ENCODE measurements around the gene OXA1L. TPM values are rescaled to one million over a fixed set of nuclear protein-coding genes. Genes with fewer than 3 reads are reported as not detected.
A peak's percentile ranks its signal among the peaks of the same experiment; 100 is the strongest.

Gene OXA1L
- total RNA-seq, 2 donors from 2014 or later, result 114 TPM

- H3K36me3 Mint-ChIP-seq (ENCODE audit: low read depth), result no peaks in the 10 kb centered on the region
- no peak overlapping the region for H3K27ac ChIP-seq (ENCODE audit: low read depth, low read length)
These were observed 15.0 kb downstream of the OXA1L start for GRCh38 chr14:22781301-22781991.

GRCh38 chr14:22786685-22787084 lies 20.2 kb downstream of the OXA1L start:
- H3K36me3 ChIP-seq (ENCODE audit: control insufficient read depth, insufficient read depth, low read length), result no peaks in the 10 kb centered on the region
- WGBS, 2 experiments (ENCODE audit: insufficient coverage in 1 of 2, insufficient read length in 1 of 2), result 96 to 100% methylated on average over 1 to 4 of the region's 4 CpGs
- H3K4me1 Mint-ChIP-seq, result no peaks in the 10 kb centered on the region
- H3K4me3 Mint-ChIP-seq, result no peak overlapping the region
- no peaks in the 10 kb centered on the region for H3K4me1 ChIP-seq (ENCODE audit: control insufficient read depth, insufficient read depth, low read length)
- no peak overlapping the region for H3K4me3 ChIP-seq (ENCODE audit: low read length)
- no peaks in the 10 kb centered on the region for H3K27me3 Mint-ChIP-seq (ENCODE audit: insufficient read depth)
- H3K27ac Mint-ChIP-seq, result no peak overlapping the region
- no peak for TF ChIP-seq CTCF (conservative IDR thresholded peaks at IDR 0.05)
- H3K36me3 Mint-ChIP-seq (ENCODE audit: low read depth), result no peaks in the 10 kb centered on the region
- H3K9ac ChIP-seq (ENCODE audit: extremely low read depth, low read length, poor library complexity, severe bottlenecking), result no peak overlapping the region
- no peak for DNase-seq
- H3K9me3 Mint-ChIP-seq, result no peaks in the 10 kb centered on the region
- no peaks in the 10 kb centered on the region for H3K9me3 ChIP-seq (ENCODE audit: control insufficient read depth, low read length)
- no peaks in the 10 kb centered on the region for H3K27me3 ChIP-seq (ENCODE audit: control insufficient read depth, insufficient read depth, low read length, poor library complexity, severe bottlenecking)
- no peak overlapping the region for H3K27ac ChIP-seq (ENCODE audit: low read depth, low read length)

More at GRCh38 chr14:22781301-22781991, 15.0 kb downstream of the OXA1L start:
- Histone ChIP-seq H3K36me3 (ENCODE audit: control insufficient read depth, insufficient read depth, low read length) (no peaks in the 10 kb centered on the region), H3K4me3 (ENCODE audit: low read length) (no peak overlapping the region), H3K9me3 (ENCODE audit: control insufficient read depth, low read length) (no peaks in the 10 kb centered on the region), H3K27me3 (ENCODE audit: control insufficient read depth, insufficient read depth, low read length, poor library complexity, severe bottlenecking) (no peaks in the 10 kb centered on the region), H3K9ac (ENCODE audit: extremely low read depth, low read length, poor library complexity, severe bottlenecking) (no peak overlapping the region), H3K4me1 (ENCODE audit: control insufficient read depth, insufficient read depth, low read length) (peaks cover 8% of the 10 kb centered on the region)
- peak overlapping the region; percentile 22 for H3K27ac Mint-ChIP-seq
- peaks cover 11% of the 10 kb centered on the region for H3K4me1 Mint-ChIP-seq
- no peaks in the 10 kb centered on the region for H3K27me3 Mint-ChIP-seq (ENCODE audit: insufficient read depth)
- H3K9me3 Mint-ChIP-seq, result no peaks in the 10 kb centered on the region
- no peak overlapping the region for H3K4me3 Mint-ChIP-seq
- 0% methylated on average over 1 of the region's 1 CpG for WGBS, 2 experiments (ENCODE audit: insufficient coverage in 1 of 2, insufficient read length in 1 of 2)
- no peak for DNase-seq
- TF ChIP-seq CTCF (conservative IDR thresholded peaks at IDR 0.05), result no peak

DNA sequence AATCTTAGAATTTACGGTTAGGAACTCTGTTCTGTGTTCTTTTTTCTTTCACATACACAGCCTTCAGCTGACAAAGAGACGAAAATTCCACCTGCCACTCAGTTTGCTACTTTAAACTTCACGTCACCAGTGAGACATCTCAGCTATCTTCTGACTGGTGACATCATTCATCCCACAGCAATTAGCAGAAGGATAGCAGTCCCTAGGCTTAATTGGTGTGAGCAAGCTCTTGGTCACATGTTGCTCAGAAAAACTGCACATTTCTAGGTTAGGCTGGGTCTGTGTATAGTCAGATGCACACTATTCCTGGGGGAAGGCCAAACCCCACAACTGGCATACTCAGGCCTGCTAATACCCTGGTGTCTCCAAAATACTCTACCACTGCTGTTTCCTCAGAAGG lies 24.8 kb downstream of the OXA1L start:
- 90 to 94% methylated on average over 3 of the region's 3 CpGs for WGBS, 2 experiments (ENCODE audit: insufficient coverage in 1 of 2, insufficient read length in 1 of 2)
- H3K27ac Mint-ChIP-seq, result no peak overlapping the region

More for the DNA sequence above, 24.8 kb downstream of the OXA1L start:
- Histone ChIP-seq H3K4me3 (ENCODE audit: low read length) (no peak overlapping the region), H3K9me3 (ENCODE audit: control insufficient read depth, low read length) (no peaks in the 10 kb centered on the region), H3K36me3 (ENCODE audit: control insufficient read depth, insufficient read depth, low read length) (no peaks in the 10 kb centered on the region), H3K27ac (ENCODE audit: low read depth, low read length) (no peak overlapping the region), H3K4me1 (ENCODE audit: control insufficient read depth, insufficient read depth, low read length) (no peaks in the 10 kb centered on the region), H3K27me3 (ENCODE audit: control insufficient read depth, insufficient read depth, low read length, poor library complexity, severe bottlenecking) (no peaks in the 10 kb centered on the region), H3K9ac (ENCODE audit: extremely low read depth, low read length, poor library complexity, severe bottlenecking) (no peak overlapping the region)
- peaks cover 2% of the 10 kb centered on the region for H3K27me3 Mint-ChIP-seq (ENCODE audit: insufficient read depth)
- H3K4me1 Mint-ChIP-seq, result peaks cover 3% of the 10 kb centered on the region
- DNase-seq, result no peak
- no peak for TF ChIP-seq CTCF (conservative IDR thresholded peaks at IDR 0.05)
- H3K4me3 Mint-ChIP-seq, result no peak overlapping the region
- no peaks in the 10 kb centered on the region for H3K9me3 Mint-ChIP-seq
- H3K36me3 Mint-ChIP-seq (ENCODE audit: low read depth), result peaks cover 2% of the 10 kb centered on the region

Data from endodermal cell (in vitro differentiated cells).